OCI-LY1 (cell line): Measurements from ENCODE around the gene ASCL5.
"Not testable (repeated sequence)": the region's sequence is repeated elsewhere in the genome, so short reads cannot be mapped to it uniquely, and the experiment has no call there.

Source experiments
- H2AFZ ChIP-seq: fragments of 200-600 bp; sonication (generic), shearing (Covaris generic); 2 replicates; pipeline ENCODE4 v1.6.0; 2014; ENCODE audit warnings: antibody characterized with exemption, mild to moderate bottlenecking, low read length
- H3F3A ChIP-seq: fragments of 200-600 bp; sonication (generic), shearing (Covaris generic); 2 replicates; pipeline ENCODE4 v1.6.0; 2014; ENCODE audit warnings: mild to moderate bottlenecking, antibody characterized with exemption, low read length, moderate library complexity; ENCODE audit not compliant: insufficient read depth
- H3K27ac ChIP-seq: fragments of 200-600 bp; sonication (generic); 2 replicates; pipeline ENCODE4 v1.5.1; 2014; ENCODE audit warnings: low read length, mixed run types, mild to moderate bottlenecking, low read depth; ENCODE audit not compliant: poor library complexity, severe bottlenecking
- H3K27me3 ChIP-seq: fragments of 200-600 bp; sonication (generic); 2 replicates; pipeline ENCODE4 v1.6.0; 2014; ENCODE audit warnings: antibody characterized with exemption, mild to moderate bottlenecking, low read length, moderate library complexity; ENCODE audit not compliant: insufficient read depth
- H3K36me3 ChIP-seq: fragments of 200-600 bp; sonication (generic); 2 replicates; pipeline ENCODE4 v1.6.1; 2014; ENCODE audit warnings: mild to moderate bottlenecking, antibody characterized with exemption, low read length, moderate library complexity, mixed read lengths; ENCODE audit not compliant: insufficient read depth
- H3K4me1 ChIP-seq: fragments of 200-600 bp; sonication (generic); 2 replicates; pipeline ENCODE4 v1.5.1; 2014; ENCODE audit warnings: mild to moderate bottlenecking, low read length, moderate library complexity; ENCODE audit not compliant: insufficient read depth, severe bottlenecking
- H3K4me2 ChIP-seq: fragments of 200-600 bp; sonication (generic), shearing (Covaris generic); 2 replicates; pipeline ENCODE4 v1.6.1; 2014; ENCODE audit warnings: low read length
- H3K4me3 ChIP-seq: fragments of 200-600 bp; sonication (generic); 2 replicates; pipeline ENCODE4 v1.5.1; 2014; ENCODE audit warnings: low read length, low read depth, mild to moderate bottlenecking, mixed read lengths; ENCODE audit not compliant: poor library complexity, severe bottlenecking
- H3K79me2 ChIP-seq: fragments of 200-600 bp; shearing (Covaris generic); 2 replicates; pipeline ENCODE4 v1.6.1; 2016; ENCODE audit warnings: mixed run types, low read length, mixed read lengths; ENCODE audit not compliant: insufficient read depth
- H3K9ac ChIP-seq: fragments of 200-600 bp; sonication (generic), shearing (Covaris generic); 2 replicates; pipeline ENCODE4 v1.6.1; 2014; ENCODE audit warnings: mild to moderate bottlenecking, low read length, mixed read lengths
- H3K9me2 ChIP-seq: fragments of 200-600 bp; sonication (generic), shearing (Covaris generic); 2 replicates; pipeline ENCODE4 v1.6.1; 2014; ENCODE audit warnings: low read depth, mild to moderate bottlenecking, low read length, mixed read lengths
- H3K9me3 ChIP-seq: fragments of 200-600 bp; shearing (Covaris generic); 2 replicates; pipeline ENCODE4 v1.6.1; 2014; ENCODE audit warnings: low read length, mixed read lengths
- H4K20me1 ChIP-seq: fragments of 200-600 bp; sonication (generic), shearing (Covaris generic); 2 replicates; pipeline ENCODE4 v1.6.0; 2016; ENCODE audit warnings: mild to moderate bottlenecking, low read length; ENCODE audit not compliant: insufficient read depth
- CTCF ChIP-seq: fragments of 200-600 bp; sonication (generic), shearing (Covaris generic); IDR thresholded peaks from 2 replicates; pipeline ENCODE4 v1.5.1; 2017; ENCODE audit warnings: mild to moderate bottlenecking, antibody characterized with exemption, low read length, moderate library complexity, mixed read lengths
- EZH2 ChIP-seq: fragments of 200-600 bp; sonication (generic), shearing (Covaris generic); IDR thresholded peaks from 2 replicates; pipeline ENCODE4 v1.8.0; 2017; ENCODE audit warnings: borderline replicate concordance, mixed run types, mild to moderate bottlenecking, antibody characterized with exemption, low read length, moderate library complexity, mixed read lengths

ASCL5 gene

GRCh38 chr1:201167041-201167991 lies 40.3 kb upstream of the ASCL5 start:
- no peak overlapping the region for H3K4me2 ChIP-seq
- no peaks in the 10 kb centered on the region for H4K20me1 ChIP-seq
- TF ChIP-seq CTCF = no peak
- no peak for TF ChIP-seq EZH2
- no peaks in the 10 kb centered on the region for H3F3A ChIP-seq
- no peak overlapping the region for H3K4me3 ChIP-seq
- no peak overlapping the region for H3K9ac ChIP-seq
- H3K27me3 ChIP-seq = peaks cover 4% of the 10 kb centered on the region; the same call in 1 of the 2 replicates
- no peaks in the 10 kb centered on the region for H3K36me3 ChIP-seq
- no peak overlapping the region for H3K27ac ChIP-seq
- H2AFZ ChIP-seq = no peak overlapping the region
- no peaks in the 10 kb centered on the region for H3K79me2 ChIP-seq
- no peaks in the 10 kb centered on the region for H3K9me3 ChIP-seq
- no peaks in the 10 kb centered on the region for H3K9me2 ChIP-seq
- peaks cover 17% of the 10 kb centered on the region for H3K4me1 ChIP-seq

- Histone ChIP-seq H3K9me2 (no peaks in the 10 kb centered on the region), H4K20me1 (no peaks in the 10 kb centered on the region), H3K79me2 (no peaks in the 10 kb centered on the region), H3K9ac (no peak overlapping the region), H3K9me3 (no peaks in the 10 kb centered on the region), H3K4me1 (no peaks in the 10 kb centered on the region), H3K36me3 (no peaks in the 10 kb centered on the region), H3K27ac (no peak overlapping the region), H3K4me2 (no peak overlapping the region), H3K4me3 (no peak overlapping the region), H2AFZ (no peak overlapping the region), H3K27me3 (peaks cover 4% of the 10 kb centered on the region; the same call in 1 of the 2 replicates), H3F3A (no peaks in the 10 kb centered on the region)
- TF ChIP-seq EZH2 (no peak), CTCF (no peak)
Observed at GRCh38 chr1:201164645-201165044, 37.7 kb upstream of the ASCL5 start.

GRCh38 chr1:201163707-201164106 lies 36.7 kb upstream of the ASCL5 start:
- Histone ChIP-seq H3K9ac (no peak overlapping the region), H3K27me3 (peaks cover 4% of the 10 kb centered on the region; the same call in 1 of the 2 replicates)

GRCh38 chr1:201163036-201163435 lies 36.1 kb upstream of the ASCL5 start:
- not testable (repeated sequence) for H3K27me3 ChIP-seq, H3F3A ChIP-seq, H2AFZ ChIP-seq, H3K4me2 ChIP-seq, H3K9ac ChIP-seq, H3K4me1 ChIP-seq, H3K9me2 ChIP-seq, H3K27ac ChIP-seq, H3K79me2 ChIP-seq, H3K36me3 ChIP-seq, H3K4me3 ChIP-seq, H4K20me1 ChIP-seq, H3K9me3 ChIP-seq

More at GRCh38 chr1:201163707-201164106, 36.7 kb upstream of the ASCL5 start:
- Histone ChIP-seq H3K79me2 (no peaks in the 10 kb centered on the region), H4K20me1 (no peaks in the 10 kb centered on the region), H3K4me3 (no peak overlapping the region), H2AFZ (no peak overlapping the region), H3K9me2 (no peaks in the 10 kb centered on the region), H3K4me1 (no peaks in the 10 kb centered on the region), H3K9me3 (no peaks in the 10 kb centered on the region), H3F3A (no peaks in the 10 kb centered on the region), H3K36me3 (no peaks in the 10 kb centered on the region), H3K4me2 (no peak overlapping the region), H3K27ac (no peak overlapping the region)
- TF ChIP-seq EZH2 = no peak
